Left lung (tissue), 10 donors: ENCODE results near the gene RTF1. TPM values are rescaled to one million over a fixed set of nuclear protein-coding genes. Genes with fewer than 3 reads are reported as not detected.
A peak's percentile ranks its signal among the peaks of the same experiment; 100 is the strongest.

Experiments
- ATAC-seq: fragments of 200-7000 bp; cut with Tn5 transposase; one replicate; pipeline ENCODE4 v1.9.1; 2020; ENCODE audit warnings: moderate library complexity
- DNase-seq, 4 donors: peaks; one replicate each; pipeline ENCODE4 v3.0.0-alpha.2; 2013 to 2020
- H3K27ac ChIP-seq, 2 donors: fragments of 200-600 bp; sonication (generic) in 1 of 2; one replicate each; pipeline versions ENCODE4 v1.5.0 to v1.8.0; 2020 to 2021
- H3K27me3 ChIP-seq, 2 donors: fragments of 200-600 bp; sonication (generic) in 1 of 2; one replicate each; pipeline versions ENCODE4 v1.5.0 to v1.8.0; 2020 to 2021
- H3K36me3 ChIP-seq, 2 donors: fragments of 200-600 bp; sonication (generic) in 1 of 2; one replicate each; pipeline versions ENCODE4 v1.5.0 to v1.8.0; 2020 to 2021
- H3K4me1 ChIP-seq, 2 donors: fragments of 200-600 bp; one replicate each; pipeline ENCODE4 v1.8.0; 2021
- H3K4me3 ChIP-seq, 2 donors: fragments of 200-600 bp; sonication (generic) in 1 of 2; one replicate each; pipeline versions ENCODE4 v1.5.0 to v1.8.0; 2020 to 2021; ENCODE audit warnings: mild to moderate bottlenecking in 1 of 2
- H3K9me3 ChIP-seq, 2 donors: fragments of 200-600 bp; sonication (generic) in 1 of 2; one replicate each; pipeline versions ENCODE4 v1.5.0 to v1.8.0; 2020 to 2021
- intact Hi-C, 2 donors: fragments of 100-400 bp; cut with DNase I; formaldehyde crosslinking; loops; one replicate each; pipeline versions ENCODE4 v1.11.2 to v1.14.2; 2022
- polyA plus RNA-seq, 6 donors: library from polyadenylated mRNA; unstranded; fragments of 120-200 nt; gene quantifications; one replicate each; pipeline ENCODE4 v1.2.1, GENCODE V29; 2013; ENCODE audit not compliant: insufficient read length in 6 of 6
- total RNA-seq, 2 donors: library from RNA; stranded (reverse); fragmentation: NEBNext Ultra II Directional; extraction: Animal tissue kit (Norgen Biotek cat#: 25700); gene quantifications; one replicate each; pipeline ENCODE4 v1.2.1, GENCODE V29; 2021
- TF ChIP-seq, protein P1 (sequence below), 2 donors: fragments of 200-600 bp; sonication (generic) in 1 of 2; IDR thresholded peaks; one replicate each; pipeline versions ENCODE4 v1.5.0 to v1.8.0; 2021; ENCODE audit warnings: antibody characterized with exemption in 2 of 2
- donor health status: DM: no; HTN: yes; CAD: no.
- donor health status: DM: no; HTN: no; CAD: no.

The RTF1 gene
- total and polyA plus RNA-seq, 8 donors, result 22.3 to 70.6 (median 69.2) TPM

DNA sequence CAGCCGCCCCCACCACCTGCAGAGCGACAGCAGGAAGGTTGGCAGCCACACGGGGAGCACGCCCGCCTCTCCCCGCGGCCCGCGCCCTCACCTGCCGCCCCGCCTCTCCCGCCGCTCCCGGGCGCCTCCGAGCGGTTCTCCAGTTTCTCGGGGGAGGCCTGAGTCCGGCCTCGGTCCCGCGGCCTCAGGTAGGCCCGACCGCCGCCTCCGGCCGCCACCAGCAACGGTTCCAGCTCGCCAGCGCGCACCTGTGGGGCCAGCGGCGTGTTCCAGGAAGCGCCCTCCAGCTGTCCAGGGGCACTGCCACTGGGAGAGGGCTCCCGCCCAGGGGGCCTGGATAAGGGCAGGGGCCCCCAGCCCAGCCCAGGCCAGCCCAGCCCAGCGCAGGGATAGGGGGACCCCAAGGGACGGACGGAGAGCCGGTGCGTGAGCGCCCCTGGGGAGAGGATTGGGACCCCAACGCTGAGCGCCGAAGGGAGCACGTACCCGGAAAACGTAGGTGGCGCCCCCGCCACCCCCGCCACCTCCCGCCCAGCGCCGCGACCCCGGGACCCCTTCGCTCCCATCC, 94.5 kb downstream of the RTF1 start:
- TF ChIP-seq, protein P1, sequence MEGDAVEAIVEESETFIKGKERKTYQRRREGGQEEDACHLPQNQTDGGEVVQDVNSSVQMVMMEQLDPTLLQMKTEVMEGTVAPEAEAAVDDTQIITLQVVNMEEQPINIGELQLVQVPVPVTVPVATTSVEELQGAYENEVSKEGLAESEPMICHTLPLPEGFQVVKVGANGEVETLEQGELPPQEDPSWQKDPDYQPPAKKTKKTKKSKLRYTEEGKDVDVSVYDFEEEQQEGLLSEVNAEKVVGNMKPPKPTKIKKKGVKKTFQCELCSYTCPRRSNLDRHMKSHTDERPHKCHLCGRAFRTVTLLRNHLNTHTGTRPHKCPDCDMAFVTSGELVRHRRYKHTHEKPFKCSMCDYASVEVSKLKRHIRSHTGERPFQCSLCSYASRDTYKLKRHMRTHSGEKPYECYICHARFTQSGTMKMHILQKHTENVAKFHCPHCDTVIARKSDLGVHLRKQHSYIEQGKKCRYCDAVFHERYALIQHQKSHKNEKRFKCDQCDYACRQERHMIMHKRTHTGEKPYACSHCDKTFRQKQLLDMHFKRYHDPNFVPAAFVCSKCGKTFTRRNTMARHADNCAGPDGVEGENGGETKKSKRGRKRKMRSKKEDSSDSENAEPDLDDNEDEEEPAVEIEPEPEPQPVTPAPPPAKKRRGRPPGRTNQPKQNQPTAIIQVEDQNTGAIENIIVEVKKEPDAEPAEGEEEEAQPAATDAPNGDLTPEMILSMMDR (IDR thresholded peaks at IDR 0.05), result no peak
- peak; percentile 24 for ATAC-seq
- H3K27me3 ChIP-seq, result peaks cover 31 to 44% of the 10 kb centered on the region in 2 donors

DNA sequence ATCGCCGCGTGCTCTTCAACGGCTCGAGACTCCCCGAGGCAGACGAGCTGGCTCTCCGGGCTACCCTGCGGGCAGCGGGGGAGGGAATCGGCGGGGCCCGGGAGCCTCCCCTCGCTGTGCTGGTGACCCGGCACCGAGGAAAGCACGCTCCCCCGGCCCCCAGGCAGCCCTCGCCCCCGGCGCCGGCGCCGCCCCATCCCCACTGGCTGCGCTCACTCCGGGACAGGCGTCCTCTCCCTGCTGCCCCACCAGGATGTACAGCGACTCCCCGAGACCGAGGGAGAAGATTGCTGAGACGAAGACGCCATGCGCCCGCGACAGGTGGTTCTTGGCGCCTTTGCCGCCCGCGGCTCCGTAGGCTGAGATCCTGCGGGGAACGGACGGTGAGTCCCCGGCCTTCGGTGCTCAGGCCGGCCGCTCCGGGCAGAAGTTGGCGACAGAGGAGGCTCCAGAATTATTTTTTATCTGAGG, 95.0 kb downstream of the RTF1 start:
- H3K4me3 ChIP-seq, result peak overlapping the region in 1 of 2 donors; percentile 38
- no peaks in the 10 kb centered on the region for H3K36me3 ChIP-seq
- ATAC-seq (peak; percentile 13), DNase-seq (no peak)
- H3K27me3 ChIP-seq, result peaks cover 31 to 44% of the 10 kb centered on the region in 2 donors
- H3K4me1 ChIP-seq, result peaks cover 21 to 29% of the 10 kb centered on the region in 2 donors
- intact Hi-C loops, result no loop called here
- TF ChIP-seq, protein P1 (IDR thresholded peaks at IDR 0.05), result no peak
- H3K27ac ChIP-seq, result no peak overlapping the region
- no peaks in the 10 kb centered on the region for H3K9me3 ChIP-seq

More for the DNA sequence above, 94.5 kb downstream of the RTF1 start:
- H3K4me3 ChIP-seq, result peak overlapping the region in 1 of 2 donors; percentile 38
- intact Hi-C loops, result no loop called here
- peaks cover 21 to 29% of the 10 kb centered on the region in 2 donors for H3K4me1 ChIP-seq
- no peaks in the 10 kb centered on the region for H3K9me3 ChIP-seq
- no peak for DNase-seq
- no peak overlapping the region for H3K27ac ChIP-seq
- H3K36me3 ChIP-seq, result no peaks in the 10 kb centered on the region

DNA sequence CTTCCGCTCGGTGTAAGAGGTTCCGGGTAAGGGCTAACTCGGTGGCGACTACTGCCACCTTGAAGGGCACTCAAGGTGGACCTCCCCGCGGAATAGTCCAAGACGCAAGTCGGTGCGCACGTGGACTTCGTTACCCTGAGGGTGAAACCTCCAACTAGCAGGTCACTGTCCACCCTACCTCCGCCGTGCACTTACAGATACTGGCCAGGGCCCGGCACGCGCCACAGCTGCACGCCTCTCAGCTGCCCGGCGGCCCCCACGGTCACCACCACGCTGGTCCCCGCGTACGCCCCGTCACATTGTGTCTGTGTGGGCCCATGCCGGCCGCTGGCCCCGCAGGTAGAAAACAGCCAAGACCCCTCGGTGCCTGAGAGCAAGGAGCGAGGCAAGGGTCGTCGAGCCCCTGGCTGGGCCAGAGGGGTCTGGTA, 95.6 kb downstream of the RTF1 start:
- H3K27ac ChIP-seq, result no peak overlapping the region
- ATAC-seq, result peak; percentile 27
- peaks cover 21 to 29% of the 10 kb centered on the region in 2 donors for H3K4me1 ChIP-seq
- peaks cover 31 to 44% of the 10 kb centered on the region in 2 donors for H3K27me3 ChIP-seq
- TF ChIP-seq, protein P1 (IDR thresholded peaks at IDR 0.05), result no peak
- H3K9me3 ChIP-seq, result no peaks in the 10 kb centered on the region
- peaks cover 0 to 5% of the 10 kb centered on the region in 2 donors for H3K36me3 ChIP-seq
- DNase-seq, result no peak
- intact Hi-C loops, result no loop called here
- H3K4me3 ChIP-seq, result peak overlapping the region; percentile 14 to 38

DNA sequence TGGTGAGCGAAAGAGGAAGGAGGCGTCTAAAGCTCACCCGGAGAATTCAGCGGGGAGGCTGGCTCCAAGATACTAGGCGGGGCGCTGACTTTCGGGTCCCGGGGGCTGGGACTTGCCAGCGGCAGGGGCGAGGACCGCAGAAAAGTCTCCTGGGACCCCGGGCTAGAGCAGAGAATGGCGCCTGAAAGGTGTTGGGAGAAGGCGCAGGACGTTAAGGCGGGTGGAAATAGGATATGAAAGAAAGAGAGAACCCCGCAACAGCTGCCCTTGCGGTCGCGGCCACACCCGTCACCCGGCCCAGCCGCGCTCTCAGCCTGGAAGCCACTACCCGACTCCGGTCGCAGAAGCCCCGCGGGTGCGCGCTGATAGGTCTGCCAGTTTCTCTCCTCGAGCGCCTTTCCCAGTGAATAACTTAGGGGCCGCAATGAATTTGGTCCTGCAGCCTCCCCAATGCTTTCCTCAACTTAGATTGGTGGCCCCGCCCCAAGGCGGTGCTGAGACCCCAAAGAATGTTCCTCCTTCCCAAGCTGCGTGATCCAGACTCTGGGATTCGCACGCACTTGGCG, 96.1 kb downstream of the RTF1 start:
- intact Hi-C loops, result no loop called here
- Histone ChIP-seq H3K27ac (no peak overlapping the region), H3K4me3 (peak overlapping the region; percentile 14 to 38), H3K27me3 (peaks cover 31 to 44% of the 10 kb centered on the region in 2 donors), H3K9me3 (no peaks in the 10 kb centered on the region), H3K36me3 (peaks cover 0 to 9% of the 10 kb centered on the region in 2 donors), H3K4me1 (peaks cover 21 to 29% of the 10 kb centered on the region in 2 donors)
- ATAC-seq, result peak; percentile 65
- TF ChIP-seq, protein P1 (IDR thresholded peaks at IDR 0.05), result no peak
- peak in 1 of 4 donors; percentile 88 for DNase-seq

DNA sequence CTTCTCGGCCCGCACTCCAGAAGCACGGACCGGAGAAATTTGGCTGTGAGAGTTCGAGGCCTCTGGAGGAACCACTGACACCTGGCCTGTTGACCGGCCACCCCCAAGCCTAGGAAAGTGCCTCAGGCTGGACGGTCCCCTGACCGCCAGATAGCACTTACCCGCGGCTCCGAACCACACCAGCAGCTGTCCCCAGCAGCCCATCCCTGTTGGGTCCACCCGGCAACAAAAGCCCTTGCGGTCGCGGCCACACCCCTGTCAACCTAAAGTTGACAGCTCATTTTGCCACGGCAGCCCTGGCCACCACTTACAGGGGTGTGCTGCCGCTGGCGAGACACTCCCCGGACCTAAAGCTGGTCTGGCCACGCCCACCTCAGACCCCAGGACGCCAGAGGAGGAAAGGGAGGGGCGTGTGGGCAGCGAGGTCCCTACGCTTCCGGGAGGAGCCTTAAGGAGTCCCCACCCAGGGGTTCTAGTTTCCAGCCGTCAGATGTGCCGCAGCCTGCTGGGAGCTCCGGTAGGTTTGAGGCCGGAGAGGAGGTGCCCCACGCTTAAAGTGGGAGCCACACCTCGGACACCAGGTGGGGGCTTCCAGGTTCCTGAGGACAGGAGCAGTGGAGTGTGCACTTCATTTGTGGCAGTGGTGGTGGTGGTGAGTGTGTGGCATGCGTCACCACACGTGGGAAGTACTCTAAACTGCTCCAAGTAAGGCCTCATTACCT, 96.8 kb downstream of the RTF1 start, which contains the start of gene LTK:
TSS of gene LTK (minus strand) at position 322 of the 722 bp plus-strand sequence. CDS start at position 204, 118 bp downstream.
- DNase-seq (peak in 1 of 4 donors; percentile 64), ATAC-seq (peak; percentile 9)
- H3K36me3 ChIP-seq, result peaks cover 0 to 9% of the 10 kb centered on the region in 2 donors
- H3K4me3 ChIP-seq, result peak within 1 kb of the TSS; percentile 14 to 38
- peaks cover 31 to 44% of the 10 kb centered on the region in 2 donors for H3K27me3 ChIP-seq
- TF ChIP-seq, protein P1 (IDR thresholded peaks at IDR 0.05), result no peak
- H3K27ac ChIP-seq, result no peak within 1 kb of the TSS
- intact Hi-C loops, result no loop called here
- H3K4me1 ChIP-seq, result peaks cover 21 to 29% of the 10 kb centered on the region in 2 donors
- H3K9me3 ChIP-seq, result no peaks in the 10 kb centered on the region
